Measurements from ENCODE around the gene POLD2. TPM values are rescaled to one million over a fixed set of nuclear protein-coding genes. Genes with fewer than 3 reads are reported as not detected.

POLD2 gene
- total RNA-seq, 1 experiment from 2014 or later, result 154 TPM

- 0 out of 2 replicates have a peak, but pooled peaks have one; percentile 20 for TF ChIP-seq ZNF416 (CRISPR knock-in tag; IDR thresholded peaks at IDR 0.05)
- 0 out of 2 replicates have a peak, but pooled peaks have one; percentile 34 for TF ChIP-seq CREM (CRISPR knock-in tag; IDR thresholded peaks at IDR 0.05)
- TF ChIP-seq, protein P1, sequence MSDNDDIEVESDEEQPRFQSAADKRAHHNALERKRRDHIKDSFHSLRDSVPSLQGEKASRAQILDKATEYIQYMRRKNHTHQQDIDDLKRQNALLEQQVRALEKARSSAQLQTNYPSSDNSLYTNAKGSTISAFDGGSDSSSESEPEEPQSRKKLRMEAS (CRISPR knock-in tag; IDR thresholded peaks at IDR 0.05), result peak; percentile 90
- TF ChIP-seq SMAD3 (CRISPR knock-in tag; IDR thresholded peaks at IDR 0.05; ENCODE audit: borderline replicate concordance), result peak; percentile 83
- TF ChIP-seq, protein P2, sequence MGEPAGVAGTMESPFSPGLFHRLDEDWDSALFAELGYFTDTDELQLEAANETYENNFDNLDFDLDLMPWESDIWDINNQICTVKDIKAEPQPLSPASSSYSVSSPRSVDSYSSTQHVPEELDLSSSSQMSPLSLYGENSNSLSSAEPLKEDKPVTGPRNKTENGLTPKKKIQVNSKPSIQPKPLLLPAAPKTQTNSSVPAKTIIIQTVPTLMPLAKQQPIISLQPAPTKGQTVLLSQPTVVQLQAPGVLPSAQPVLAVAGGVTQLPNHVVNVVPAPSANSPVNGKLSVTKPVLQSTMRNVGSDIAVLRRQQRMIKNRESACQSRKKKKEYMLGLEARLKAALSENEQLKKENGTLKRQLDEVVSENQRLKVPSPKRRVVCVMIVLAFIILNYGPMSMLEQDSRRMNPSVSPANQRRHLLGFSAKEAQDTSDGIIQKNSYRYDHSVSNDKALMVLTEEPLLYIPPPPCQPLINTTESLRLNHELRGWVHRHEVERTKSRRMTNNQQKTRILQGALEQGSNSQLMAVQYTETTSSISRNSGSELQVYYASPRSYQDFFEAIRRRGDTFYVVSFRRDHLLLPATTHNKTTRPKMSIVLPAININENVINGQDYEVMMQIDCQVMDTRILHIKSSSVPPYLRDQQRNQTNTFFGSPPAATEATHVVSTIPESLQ (CRISPR knock-in tag; IDR thresholded peaks at IDR 0.05), result no peak
- TF ChIP-seq AR (CRISPR knock-in tag; IDR thresholded peaks at IDR 0.05), result no peak
- TF ChIP-seq E2F5 (CRISPR knock-in tag; IDR thresholded peaks at IDR 0.05), result peak; percentile 55
- no peak for TF ChIP-seq RORB (CRISPR knock-in tag; IDR thresholded peaks at IDR 0.05)
- TF ChIP-seq RELA (CRISPR knock-in tag; IDR thresholded peaks at IDR 0.05; ENCODE audit: borderline replicate concordance), result peak; percentile 73; the same call in 1 of the 2 replicates
- TF ChIP-seq, protein P3, sequence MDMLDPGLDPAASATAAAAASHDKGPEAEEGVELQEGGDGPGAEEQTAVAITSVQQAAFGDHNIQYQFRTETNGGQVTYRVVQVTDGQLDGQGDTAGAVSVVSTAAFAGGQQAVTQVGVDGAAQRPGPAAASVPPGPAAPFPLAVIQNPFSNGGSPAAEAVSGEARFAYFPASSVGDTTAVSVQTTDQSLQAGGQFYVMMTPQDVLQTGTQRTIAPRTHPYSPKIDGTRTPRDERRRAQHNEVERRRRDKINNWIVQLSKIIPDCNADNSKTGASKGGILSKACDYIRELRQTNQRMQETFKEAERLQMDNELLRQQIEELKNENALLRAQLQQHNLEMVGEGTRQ (CRISPR knock-in tag; IDR thresholded peaks at IDR 0.05), result peak; percentile 33; the same call in 1 of the 2 replicates
- TF ChIP-seq FOXK1 (CRISPR knock-in tag; IDR thresholded peaks at IDR 0.05), result peak; percentile 76
- TF ChIP-seq, protein P4, sequence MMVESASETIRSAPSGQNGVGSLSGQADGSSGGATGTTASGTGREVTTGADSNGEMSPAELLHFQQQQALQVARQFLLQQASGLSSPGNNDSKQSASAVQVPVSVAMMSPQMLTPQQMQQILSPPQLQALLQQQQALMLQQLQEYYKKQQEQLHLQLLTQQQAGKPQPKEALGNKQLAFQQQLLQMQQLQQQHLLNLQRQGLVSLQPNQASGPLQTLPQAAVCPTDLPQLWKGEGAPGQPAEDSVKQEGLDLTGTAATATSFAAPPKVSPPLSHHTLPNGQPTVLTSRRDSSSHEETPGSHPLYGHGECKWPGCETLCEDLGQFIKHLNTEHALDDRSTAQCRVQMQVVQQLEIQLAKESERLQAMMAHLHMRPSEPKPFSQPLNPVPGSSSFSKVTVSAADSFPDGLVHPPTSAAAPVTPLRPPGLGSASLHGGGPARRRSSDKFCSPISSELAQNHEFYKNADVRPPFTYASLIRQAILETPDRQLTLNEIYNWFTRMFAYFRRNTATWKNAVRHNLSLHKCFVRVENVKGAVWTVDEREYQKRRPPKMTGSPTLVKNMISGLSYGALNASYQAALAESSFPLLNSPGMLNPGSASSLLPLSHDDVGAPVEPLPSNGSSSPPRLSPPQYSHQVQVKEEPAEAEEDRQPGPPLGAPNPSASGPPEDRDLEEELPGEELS (CRISPR knock-in tag; IDR thresholded peaks at IDR 0.05), result peak; percentile 33; the same call in 1 of the 2 replicates
- no peak for TF ChIP-seq GTF2I (CRISPR knock-in tag; conservative IDR thresholded peaks at IDR 0.05)
- TF ChIP-seq NFYB (CRISPR knock-in tag; conservative IDR thresholded peaks at IDR 0.05; ENCODE audit: low read depth), result peak; percentile 84
Observed at GRCh38 chr7:44123190-44124003, at the start of gene POLD2 (continued).

DNA sequence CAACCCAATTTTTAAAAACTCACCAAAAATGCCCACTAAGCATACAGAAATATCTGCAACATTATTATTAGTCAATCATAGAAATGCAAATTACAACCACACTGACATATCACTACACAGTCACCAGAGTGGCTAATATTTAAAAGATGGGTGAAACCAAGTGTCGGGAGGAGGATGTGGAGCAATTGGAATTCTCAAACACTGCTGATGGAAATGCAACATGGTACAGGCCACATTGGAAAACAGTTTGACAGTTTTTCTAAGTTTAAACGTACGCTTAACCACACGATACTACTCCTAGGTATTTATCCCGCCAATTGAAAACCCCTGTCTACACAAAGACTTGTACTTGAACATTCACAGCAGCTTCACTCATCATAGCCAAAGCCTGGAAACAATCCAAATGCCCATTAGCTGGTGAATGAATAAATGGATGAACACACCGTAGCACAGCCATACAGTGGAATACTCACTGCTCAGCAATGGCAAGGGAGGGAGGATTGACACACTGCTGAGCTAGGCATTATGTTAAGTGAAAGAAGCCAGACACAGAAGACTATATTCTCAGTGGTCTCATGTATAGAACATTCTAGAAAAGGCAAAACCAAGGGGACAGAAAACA lies 49.6 kb upstream of the POLD2 start:
- POLR2A ChIA-PET, result no interaction called here
- H3K27me3 Mint-ChIP-seq (ENCODE audit: low read depth), result peaks cover 8% of the 10 kb centered on the region
- H3K4me3 Mint-ChIP-seq, result no peak overlapping the region
- CTCF ChIA-PET, result interaction anchor here (0.8 to 1.7 kb wide), 3 partner anchors 15 to 177 kb away, joined by 3 to 4 read pairs (median 3); no protein-coding TSS in a partner anchor
- DNase-seq (ENCODE audit: low spot score) (no peak), ATAC-seq (no peak)
- peaks cover 10% of the 10 kb centered on the region for H3K4me1 Mint-ChIP-seq
- no peak overlapping the region for H3K27ac Mint-ChIP-seq
- H3K36me3 Mint-ChIP-seq, result no peaks in the 10 kb centered on the region
- H3K9me3 Mint-ChIP-seq, result peaks cover 4% of the 10 kb centered on the region; the same call in 1 of the 2 replicates
- TF ChIP-seq, protein P5, sequence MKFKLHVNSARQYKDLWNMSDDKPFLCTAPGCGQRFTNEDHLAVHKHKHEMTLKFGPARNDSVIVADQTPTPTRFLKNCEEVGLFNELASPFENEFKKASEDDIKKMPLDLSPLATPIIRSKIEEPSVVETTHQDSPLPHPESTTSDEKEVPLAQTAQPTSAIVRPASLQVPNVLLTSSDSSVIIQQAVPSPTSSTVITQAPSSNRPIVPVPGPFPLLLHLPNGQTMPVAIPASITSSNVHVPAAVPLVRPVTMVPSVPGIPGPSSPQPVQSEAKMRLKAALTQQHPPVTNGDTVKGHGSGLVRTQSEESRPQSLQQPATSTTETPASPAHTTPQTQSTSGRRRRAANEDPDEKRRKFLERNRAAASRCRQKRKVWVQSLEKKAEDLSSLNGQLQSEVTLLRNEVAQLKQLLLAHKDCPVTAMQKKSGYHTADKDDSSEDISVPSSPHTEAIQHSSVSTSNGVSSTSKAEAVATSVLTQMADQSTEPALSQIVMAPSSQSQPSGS (CRISPR knock-in tag; IDR thresholded peaks at IDR 0.05; ENCODE audit: borderline replicate concordance, low read depth), result no peak
- TF ChIP-seq FOXP1 (CRISPR knock-in tag; IDR thresholded peaks at IDR 0.05; ENCODE audit: borderline replicate concordance), result no peak
- TF ChIP-seq, protein P6, sequence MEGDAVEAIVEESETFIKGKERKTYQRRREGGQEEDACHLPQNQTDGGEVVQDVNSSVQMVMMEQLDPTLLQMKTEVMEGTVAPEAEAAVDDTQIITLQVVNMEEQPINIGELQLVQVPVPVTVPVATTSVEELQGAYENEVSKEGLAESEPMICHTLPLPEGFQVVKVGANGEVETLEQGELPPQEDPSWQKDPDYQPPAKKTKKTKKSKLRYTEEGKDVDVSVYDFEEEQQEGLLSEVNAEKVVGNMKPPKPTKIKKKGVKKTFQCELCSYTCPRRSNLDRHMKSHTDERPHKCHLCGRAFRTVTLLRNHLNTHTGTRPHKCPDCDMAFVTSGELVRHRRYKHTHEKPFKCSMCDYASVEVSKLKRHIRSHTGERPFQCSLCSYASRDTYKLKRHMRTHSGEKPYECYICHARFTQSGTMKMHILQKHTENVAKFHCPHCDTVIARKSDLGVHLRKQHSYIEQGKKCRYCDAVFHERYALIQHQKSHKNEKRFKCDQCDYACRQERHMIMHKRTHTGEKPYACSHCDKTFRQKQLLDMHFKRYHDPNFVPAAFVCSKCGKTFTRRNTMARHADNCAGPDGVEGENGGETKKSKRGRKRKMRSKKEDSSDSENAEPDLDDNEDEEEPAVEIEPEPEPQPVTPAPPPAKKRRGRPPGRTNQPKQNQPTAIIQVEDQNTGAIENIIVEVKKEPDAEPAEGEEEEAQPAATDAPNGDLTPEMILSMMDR (IDR thresholded peaks at IDR 0.05), result no peak
- TF ChIP-seq, protein P7, sequence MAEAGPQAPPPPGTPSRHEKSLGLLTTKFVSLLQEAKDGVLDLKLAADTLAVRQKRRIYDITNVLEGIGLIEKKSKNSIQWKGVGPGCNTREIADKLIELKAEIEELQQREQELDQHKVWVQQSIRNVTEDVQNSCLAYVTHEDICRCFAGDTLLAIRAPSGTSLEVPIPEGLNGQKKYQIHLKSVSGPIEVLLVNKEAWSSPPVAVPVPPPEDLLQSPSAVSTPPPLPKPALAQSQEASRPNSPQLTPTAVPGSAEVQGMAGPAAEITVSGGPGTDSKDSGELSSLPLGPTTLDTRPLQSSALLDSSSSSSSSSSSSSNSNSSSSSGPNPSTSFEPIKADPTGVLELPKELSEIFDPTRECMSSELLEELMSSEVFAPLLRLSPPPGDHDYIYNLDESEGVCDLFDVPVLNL (CRISPR knock-in tag; IDR thresholded peaks at IDR 0.05; ENCODE audit: borderline replicate concordance, low read depth), result no peak

All from WTC11 (cell line).